Neural crest cell (in vitro differentiated cells): ENCODE results near the gene PRELID2. TPM values are rescaled to one million over a fixed set of nuclear protein-coding genes. Genes with fewer than 3 reads are reported as not detected.
"Not testable (repeated sequence)": the region's sequence is repeated elsewhere in the genome, so short reads cannot be mapped to it uniquely, and the experiment has no call there.

Experiments used
- DNase-seq: peaks from one replicate; pipeline ENCODE4 v3.0.0; 2021; ENCODE audit warnings: low read depth, mixed read lengths, low spot score
- H3K27ac Mint-ChIP-seq: one replicate; pipeline ENCODE4 v1.8.0; 2021; ENCODE audit warnings: mild to moderate bottlenecking, mixed read lengths; ENCODE audit not compliant: unreplicated experiment
- H3K27me3 Mint-ChIP-seq: 2 replicates; pipeline ENCODE4 v1.8.0; 2021; ENCODE audit warnings: low read depth, mild to moderate bottlenecking, mixed read lengths
- H3K36me3 Mint-ChIP-seq: 2 replicates; pipeline ENCODE4 v1.8.0; 2021; ENCODE audit warnings: low read depth, mild to moderate bottlenecking, mixed read lengths
- H3K4me1 Mint-ChIP-seq: 2 replicates; pipeline ENCODE4 v1.8.0; 2021; ENCODE audit warnings: mixed read lengths
- H3K4me3 Mint-ChIP-seq: one replicate; pipeline ENCODE4 v1.8.0; 2021; ENCODE audit warnings: mild to moderate bottlenecking, mixed read lengths
- H3K9me3 Mint-ChIP-seq: 2 replicates; pipeline ENCODE4 v1.8.0; 2021; ENCODE audit warnings: mixed read lengths
- CTCF ChIP-seq: fragments of 200-600 bp; sonication (generic); conservative IDR thresholded peaks from 2 replicates; pipeline ENCODE4 v1.5.0; 2021; ENCODE audit warnings: antibody characterized with exemption, mild to moderate bottlenecking
- total RNA-seq: library from RNA; stranded (reverse); gene quantifications from 2 replicates; pipeline ENCODE4 v1.2.1, GENCODE V29; 2021

Gene PRELID2
- total RNA-seq, 1 donor from 2014 or later = 14.0 TPM

- H3K4me3 Mint-ChIP-seq = no peak overlapping the region
- no peaks in the 10 kb centered on the region for H3K27me3 Mint-ChIP-seq
- peaks cover 8% of the 10 kb centered on the region for H3K36me3 Mint-ChIP-seq
- no peak for DNase-seq
- H3K4me1 Mint-ChIP-seq = no peaks in the 10 kb centered on the region
- H3K27ac Mint-ChIP-seq = no peak overlapping the region
- TF ChIP-seq CTCF = no peak
- peaks cover 9% of the 10 kb centered on the region for H3K9me3 Mint-ChIP-seq
These were observed 91.6 kb downstream of the PRELID2 start for GRCh38 chr5:145743396-145744061.

- TF ChIP-seq CTCF = no peak
- Mint-ChIP-seq H3K4me1 (no peaks in the 10 kb centered on the region), H3K36me3 (peaks cover 16% of the 10 kb centered on the region), H3K4me3 (no peak overlapping the region), H3K9me3 (peaks cover 8% of the 10 kb centered on the region), H3K27ac (no peak overlapping the region), H3K27me3 (no peaks in the 10 kb centered on the region)
- DNase-seq = no peak
These were observed 95.3 kb downstream of the PRELID2 start for GRCh38 chr5:145739843-145740242.

GRCh38 chr5:145738227-145738626 is 96.9 kb downstream of the PRELID2 start:
- no peak for TF ChIP-seq CTCF
- no peak for DNase-seq
- H3K4me1 Mint-ChIP-seq = no peaks in the 10 kb centered on the region
- peaks cover 8% of the 10 kb centered on the region for H3K9me3 Mint-ChIP-seq
- H3K27me3 Mint-ChIP-seq = no peaks in the 10 kb centered on the region
- no peak overlapping the region for H3K27ac Mint-ChIP-seq
- H3K36me3 Mint-ChIP-seq = peaks cover 20% of the 10 kb centered on the region
- no peak overlapping the region for H3K4me3 Mint-ChIP-seq

- DNase-seq = no peak
- Mint-ChIP-seq H3K9me3 (peaks cover 7% of the 10 kb centered on the region), H3K4me1 (no peaks in the 10 kb centered on the region), H3K36me3 (peaks cover 19% of the 10 kb centered on the region), H3K27ac (no peak overlapping the region), H3K4me3 (no peak overlapping the region), H3K27me3 (no peaks in the 10 kb centered on the region)
- TF ChIP-seq CTCF = no peak
These were observed 97.6 kb downstream of the PRELID2 start for GRCh38 chr5:145737578-145737977.

GRCh38 chr5:145729956-145730355 is 105.2 kb downstream of the PRELID2 start:
- peaks cover 66% of the 10 kb centered on the region for H3K36me3 Mint-ChIP-seq
- not testable (repeated sequence) for H3K27ac Mint-ChIP-seq, H3K27me3 Mint-ChIP-seq, DNase-seq, H3K4me3 Mint-ChIP-seq, H3K4me1 Mint-ChIP-seq
- H3K9me3 Mint-ChIP-seq = peaks cover 49% of the 10 kb centered on the region

GRCh38 chr5:145723516-145723915 is 111.6 kb downstream of the PRELID2 start:
- H3K4me3 Mint-ChIP-seq = no peak overlapping the region

More at GRCh38 chr5:145723516-145723915, 111.6 kb downstream of the PRELID2 start:
- H3K36me3 Mint-ChIP-seq = peaks cover 28% of the 10 kb centered on the region
- no peaks in the 10 kb centered on the region for H3K27me3 Mint-ChIP-seq
- no peak for DNase-seq
- H3K9me3 Mint-ChIP-seq = peaks cover 28% of the 10 kb centered on the region
- no peak overlapping the region for H3K27ac Mint-ChIP-seq
- H3K4me1 Mint-ChIP-seq = peaks cover 14% of the 10 kb centered on the region
- TF ChIP-seq CTCF = no peak
